GM10266 (cell line): ENCODE measurements around the gene ZNF580.

Experiments
- DNase-seq: peaks from one replicate; pipeline ENCODE4 v3.0.0; 2012; ENCODE audit errors: extremely low spot score
- CTCF ChIP-seq: IDR thresholded peaks from 2 replicates; pipeline ENCODE4 v1.5.1; 2012; ENCODE audit warnings: mild to moderate bottlenecking, low read depth; ENCODE audit not compliant: control insufficient read depth, insufficient read depth; ENCODE audit errors: missing control alignments

Gene ZNF580

GRCh38 chr19:55636723-55637122 lies 4.1 kb upstream of the ZNF580 start:
- TF ChIP-seq CTCF: no peak
- DNase-seq: no peak

- no peak for DNase-seq
- no peak for TF ChIP-seq CTCF
Measured at GRCh38 chr19:55637534-55637933, 3.3 kb upstream of the ZNF580 start.

GRCh38 chr19:55638864-55639359 lies 1.9 kb upstream of the ZNF580 start:
- DNase-seq: no peak

GRCh38 chr19:55640043-55640576 lies 692 bp upstream of the ZNF580 start:
- DNase-seq: peak; percentile 63

More at GRCh38 chr19:55638864-55639359, 1.9 kb upstream of the ZNF580 start:
- TF ChIP-seq CTCF: peak; percentile 55

GRCh38 chr19:55641426-55642152 lies 787 bp downstream of the ZNF580 start:
- TF ChIP-seq CTCF: no peak
- DNase-seq: peak; percentile 53

More at GRCh38 chr19:55640043-55640576, 692 bp upstream of the ZNF580 start:
- peak; percentile 58 for TF ChIP-seq CTCF

GRCh38 chr19:55642153-55643002 lies 1.6 kb downstream of the ZNF580 start:
- peak; percentile 50 for DNase-seq
- TF ChIP-seq CTCF: no peak
